ENCODE measurements around the gene HERC4.
A peak's percentile ranks its signal among the peaks of the same experiment; 100 is the strongest.

Gene HERC4

GRCh38 chr10:68074775-68075549 lies at the start of gene HERC4:
Gene HERC4, minus strand, starts transcription at chr10:68075283. Its CDS starts 2,175 bp downstream, at chr10:68073108.
- CTCF ChIA-PET = interaction anchor here (0.6 kb wide), 1 partner anchor 665 kb away, joined by 3 read pairs; no protein-coding TSS in a partner anchor
- POLR2A ChIA-PET = interaction anchor here (1.0 kb wide), 1 partner anchor 220 kb away, joined by 3 read pairs; no protein-coding TSS in a partner anchor
- peak; percentile 94 for DNase-seq (ENCODE audit: extremely low spot score)
- no peak for TF ChIP-seq HDGF (IDR thresholded peaks at IDR 0.05; ENCODE audit: borderline replicate concordance)
- TF ChIP-seq ELF4 (IDR thresholded peaks at IDR 0.05) = no peak
- no peak; the same call in 1 of the 2 replicates for TF ChIP-seq FOXM1 (IDR thresholded peaks at IDR 0.05; ENCODE audit: borderline replicate concordance)
- no peak for TF ChIP-seq ZNF384 (IDR thresholded peaks at IDR 0.05)
- no peak for TF ChIP-seq SUZ12 (IDR thresholded peaks at IDR 0.05)
- no peak for TF ChIP-seq CTBP1 (IDR thresholded peaks at IDR 0.05; ENCODE audit: borderline replicate concordance)
- no peak for TF ChIP-seq NFRKB (IDR thresholded peaks at IDR 0.05)
- no peak for TF ChIP-seq LEF1 (IDR thresholded peaks at IDR 0.05; ENCODE audit: borderline replicate concordance)
- no peak for TF ChIP-seq PKNOX1 (IDR thresholded peaks at IDR 0.05)
- no peak for TF ChIP-seq BHLHE40 (IDR thresholded peaks at IDR 0.05; ENCODE audit: borderline replicate concordance)
- no peak for TF ChIP-seq TARDBP (IDR thresholded peaks at IDR 0.05)
- no peak for TF ChIP-seq ARNT (IDR thresholded peaks at IDR 0.05)
- no peak for TF ChIP-seq FOXA1 (IDR thresholded peaks at IDR 0.05)
- TF ChIP-seq L3MBTL2 (conservative IDR thresholded peaks at IDR 0.05) = no peak
- TF ChIP-seq FOXK2 (IDR thresholded peaks at IDR 0.05) = no peak
- TF ChIP-seq SP1 (IDR thresholded peaks at IDR 0.05) = no peak

GRCh38 chr10:68124718-68125117 lies 49.6 kb upstream of the HERC4 start:
- POLR2A ChIA-PET = no interaction called here
- TF ChIP-seq FOXK2 (IDR thresholded peaks at IDR 0.05) = no peak
- no peak for TF ChIP-seq TARDBP (IDR thresholded peaks at IDR 0.05)
- TF ChIP-seq PKNOX1 (IDR thresholded peaks at IDR 0.05) = no peak
- TF ChIP-seq FOXM1 (IDR thresholded peaks at IDR 0.05; ENCODE audit: borderline replicate concordance) = no peak
- TF ChIP-seq SUZ12 (IDR thresholded peaks at IDR 0.05) = no peak
- no peak for DNase-seq (ENCODE audit: extremely low spot score)
- CTCF ChIA-PET = no interaction called here

GRCh38 chr10:68121852-68122251 lies 46.8 kb upstream of the HERC4 start:
- ChIA-PET CTCF (no interaction called here), POLR2A (no interaction called here)
- DNase-seq (ENCODE audit: extremely low spot score) = no peak
- no peak for TF ChIP-seq ELF4 (IDR thresholded peaks at IDR 0.05)

GRCh38 chr10:68121020-68121743 lies 46.1 kb upstream of the HERC4 start:
- ChIA-PET POLR2A (no interaction called here), CTCF (interaction anchor here (1.4 kb wide), 1 partner anchor 34 kb away, joined by 4 read pairs; no protein-coding TSS in a partner anchor)
- TF ChIP-seq NFRKB (IDR thresholded peaks at IDR 0.05) = no peak
- TF ChIP-seq FOXM1 (IDR thresholded peaks at IDR 0.05; ENCODE audit: borderline replicate concordance) = no peak
- TF ChIP-seq SP1 (IDR thresholded peaks at IDR 0.05) = no peak
- TF ChIP-seq BHLHE40 (IDR thresholded peaks at IDR 0.05; ENCODE audit: borderline replicate concordance) = no peak
- no peak for TF ChIP-seq L3MBTL2 (conservative IDR thresholded peaks at IDR 0.05)
- no peak for TF ChIP-seq SUZ12 (IDR thresholded peaks at IDR 0.05)
- TF ChIP-seq FOXK2 (IDR thresholded peaks at IDR 0.05) = no peak
- no peak for TF ChIP-seq ARNT (IDR thresholded peaks at IDR 0.05)
- no peak for TF ChIP-seq CTBP1 (IDR thresholded peaks at IDR 0.05; ENCODE audit: borderline replicate concordance)
- no peak for TF ChIP-seq PKNOX1 (IDR thresholded peaks at IDR 0.05)
- TF ChIP-seq TARDBP (IDR thresholded peaks at IDR 0.05) = no peak
- no peak for TF ChIP-seq ELF4 (IDR thresholded peaks at IDR 0.05)
- no peak for TF ChIP-seq LEF1 (IDR thresholded peaks at IDR 0.05; ENCODE audit: borderline replicate concordance)
- TF ChIP-seq FOXA1 (IDR thresholded peaks at IDR 0.05) = no peak
- no peak for TF ChIP-seq ZNF384 (IDR thresholded peaks at IDR 0.05)
- TF ChIP-seq HDGF (IDR thresholded peaks at IDR 0.05; ENCODE audit: borderline replicate concordance) = no peak
- DNase-seq (ENCODE audit: extremely low spot score) = no peak

GRCh38 chr10:68118657-68119056 lies 43.6 kb upstream of the HERC4 start:
- DNase-seq (ENCODE audit: extremely low spot score) = no peak
- POLR2A ChIA-PET = no interaction called here
- TF ChIP-seq NFRKB (IDR thresholded peaks at IDR 0.05) = no peak
- no peak for TF ChIP-seq BHLHE40 (IDR thresholded peaks at IDR 0.05; ENCODE audit: borderline replicate concordance)
- TF ChIP-seq FOXK2 (IDR thresholded peaks at IDR 0.05) = no peak
- CTCF ChIA-PET = interaction anchor here (0.8 kb wide), 1 partner anchor 12 kb away, joined by 4 read pairs; no protein-coding TSS in a partner anchor

- ChIA-PET POLR2A (no interaction called here), CTCF (interaction anchor here (0.5 kb wide), 1 partner anchor 127 kb away, joined by 3 read pairs; no protein-coding TSS in a partner anchor)
- DNase-seq (ENCODE audit: extremely low spot score) = no peak
- TF ChIP-seq CTBP1 (IDR thresholded peaks at IDR 0.05; ENCODE audit: borderline replicate concordance) (no peak), BHLHE40 (IDR thresholded peaks at IDR 0.05; ENCODE audit: borderline replicate concordance) (no peak), FOXA1 (IDR thresholded peaks at IDR 0.05) (no peak), FOXM1 (IDR thresholded peaks at IDR 0.05; ENCODE audit: borderline replicate concordance) (no peak), NFRKB (IDR thresholded peaks at IDR 0.05) (no peak), PKNOX1 (IDR thresholded peaks at IDR 0.05) (no peak), ELF4 (IDR thresholded peaks at IDR 0.05) (no peak), L3MBTL2 (conservative IDR thresholded peaks at IDR 0.05) (no peak), TARDBP (IDR thresholded peaks at IDR 0.05) (no peak), HDGF (IDR thresholded peaks at IDR 0.05; ENCODE audit: borderline replicate concordance) (no peak), ZNF384 (IDR thresholded peaks at IDR 0.05) (no peak)
These were observed 37.8 kb upstream of the HERC4 start for GRCh38 chr10:68112837-68113236.

Measured in HEK293T (cell line).